Mononuclear cell (primary cell): Measurements from ENCODE around the gene ATP9B. TPM values are rescaled to one million over a fixed set of nuclear protein-coding genes. Genes with fewer than 3 reads are reported as not detected.
"Not testable (repeated sequence)": the region's sequence is repeated elsewhere in the genome, so short reads cannot be mapped to it uniquely, and the experiment has no call there.

Source experiments
- H3K27me3 ChIP-seq: 2 replicates; pipeline ENCODE4 v1.6.0; 2011; ENCODE audit warnings: low read length, control low read depth; ENCODE audit not compliant: insufficient read depth
- H3K4me1 ChIP-seq: 2 replicates; pipeline ENCODE4 v1.5.1; 2011; ENCODE audit warnings: mild to moderate bottlenecking, low read length, control low read depth; ENCODE audit not compliant: insufficient read depth
- H3K4me3 ChIP-seq: 2 replicates; pipeline ENCODE4 v1.5.1; 2011; ENCODE audit warnings: mild to moderate bottlenecking, low read length, moderate library complexity
- H3K9me3 ChIP-seq: 2 replicates; pipeline ENCODE4 v1.5.1; 2011; ENCODE audit warnings: low read depth, mild to moderate bottlenecking, control low read depth, low read length
- total RNA-seq: library from RNA; depleted of rRNA; stranded (reverse); fragments of >200 nt; gene quantifications from one replicate; pipeline ENCODE4 v1.2.3, GENCODE V29; 2012

Gene ATP9B
- total RNA-seq, 1 donor, result 84.2 TPM

GRCh38 chr18:79318142-79318673 is 249.0 kb downstream of the ATP9B start:
- Histone ChIP-seq H3K4me1 (peaks cover 7% of the 10 kb centered on the region), H3K27me3 (no peaks in the 10 kb centered on the region), H3K9me3 (no peaks in the 10 kb centered on the region), H3K4me3 (no peak overlapping the region)

GRCh38 chr18:79320216-79320850 is 251.1 kb downstream of the ATP9B start:
- Histone ChIP-seq H3K4me3 (no peak overlapping the region), H3K27me3 (no peaks in the 10 kb centered on the region), H3K4me1 (peaks cover 7% of the 10 kb centered on the region), H3K9me3 (no peaks in the 10 kb centered on the region)

DNA sequence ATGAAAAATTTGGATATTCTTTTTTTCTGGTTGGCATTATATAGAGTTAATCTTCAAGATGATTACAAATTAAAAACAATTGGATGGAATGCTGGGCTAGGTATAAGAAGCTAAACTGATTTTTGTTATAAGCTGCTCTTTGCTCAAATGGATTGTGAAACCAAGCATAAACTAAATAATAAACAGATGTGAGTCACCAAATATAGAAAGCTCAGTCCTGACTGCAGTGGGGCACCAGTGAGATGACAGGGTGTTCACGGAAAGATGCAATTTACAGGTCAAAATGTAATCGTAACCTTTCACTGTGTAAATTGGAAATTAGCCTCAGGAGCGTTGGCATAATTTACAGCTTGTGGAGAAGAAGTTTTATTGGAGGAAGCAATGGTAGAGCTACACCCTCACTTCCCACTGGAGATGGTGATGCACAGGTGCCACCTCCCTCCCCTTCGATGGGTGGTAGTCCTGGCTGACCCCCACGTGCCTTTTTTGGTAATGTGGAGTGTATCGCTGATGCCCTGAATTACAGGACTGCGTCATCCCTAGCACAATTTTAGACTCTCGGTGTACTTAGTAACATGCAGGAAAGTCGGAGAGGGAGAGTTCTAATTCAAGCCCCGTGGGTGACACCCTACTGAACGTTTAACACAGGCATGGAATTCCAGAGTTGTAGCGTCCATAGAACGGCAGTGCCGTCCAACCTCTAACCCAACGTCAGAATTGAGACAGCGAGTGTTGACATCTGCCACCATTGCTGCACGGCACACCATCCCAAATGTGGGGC is 252.6 kb downstream of the ATP9B start:
- Histone ChIP-seq H3K27me3 (no peaks in the 10 kb centered on the region), H3K9me3 (no peaks in the 10 kb centered on the region), H3K4me1 (peaks cover 7% of the 10 kb centered on the region), H3K4me3 (no peak overlapping the region)

- Histone ChIP-seq H3K4me3 (no peak overlapping the region), H3K27me3 (no peaks in the 10 kb centered on the region), H3K9me3 (no peaks in the 10 kb centered on the region), H3K4me1 (peaks cover 7% of the 10 kb centered on the region)
These were observed 253.2 kb downstream of the ATP9B start for GRCh38 chr18:79322441-79322840.

- Histone ChIP-seq H3K9me3 (no peaks in the 10 kb centered on the region), H3K27me3 (no peaks in the 10 kb centered on the region), H3K4me3 (no peak overlapping the region), H3K4me1 (no peaks in the 10 kb centered on the region)
These were observed 254.3 kb downstream of the ATP9B start for GRCh38 chr18:79323471-79323870.

- Histone ChIP-seq H3K4me3 (no peak overlapping the region), H3K27me3 (no peaks in the 10 kb centered on the region)
These were observed 257.4 kb downstream of the ATP9B start for GRCh38 chr18:79326413-79327198.

DNA sequence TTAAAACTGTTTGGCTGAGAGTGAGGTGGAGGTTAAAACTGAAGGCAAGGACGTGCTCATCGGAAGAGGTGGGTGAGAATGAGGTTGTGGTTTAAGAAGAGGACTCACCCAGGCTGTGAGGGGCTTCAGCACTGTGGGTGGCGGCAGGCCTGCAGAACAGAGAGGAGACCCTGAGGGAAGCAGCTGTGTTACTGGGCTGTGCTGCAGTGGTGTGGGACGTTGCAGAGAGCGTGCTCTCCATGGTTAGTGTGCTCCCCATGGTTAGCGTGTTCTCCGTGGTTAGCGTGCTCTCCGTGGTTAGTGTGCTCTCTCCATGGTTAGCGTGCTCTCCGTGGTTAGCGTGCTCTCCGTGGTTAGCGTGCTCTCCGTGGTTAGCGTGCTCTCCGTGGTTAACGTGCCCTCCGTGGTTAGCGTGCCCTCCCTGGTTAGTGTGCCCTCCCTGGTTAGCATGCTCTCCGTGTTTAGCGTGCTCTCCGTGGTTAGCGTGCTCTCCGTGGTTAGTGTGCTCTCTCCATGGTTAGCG is 258.1 kb downstream of the ATP9B start:
- Histone ChIP-seq H3K4me3 (no peak overlapping the region), H3K27me3 (no peaks in the 10 kb centered on the region), H3K4me1 (no peaks in the 10 kb centered on the region), H3K9me3 (no peaks in the 10 kb centered on the region)

More at GRCh38 chr18:79326413-79327198, 257.4 kb downstream of the ATP9B start:
- Histone ChIP-seq H3K4me1 (no peaks in the 10 kb centered on the region), H3K9me3 (no peaks in the 10 kb centered on the region)

GRCh38 chr18:79327915-79328314 is 258.7 kb downstream of the ATP9B start:
- not testable (repeated sequence) for H3K9me3 ChIP-seq, H3K27me3 ChIP-seq, H3K4me3 ChIP-seq, H3K4me1 ChIP-seq

DNA sequence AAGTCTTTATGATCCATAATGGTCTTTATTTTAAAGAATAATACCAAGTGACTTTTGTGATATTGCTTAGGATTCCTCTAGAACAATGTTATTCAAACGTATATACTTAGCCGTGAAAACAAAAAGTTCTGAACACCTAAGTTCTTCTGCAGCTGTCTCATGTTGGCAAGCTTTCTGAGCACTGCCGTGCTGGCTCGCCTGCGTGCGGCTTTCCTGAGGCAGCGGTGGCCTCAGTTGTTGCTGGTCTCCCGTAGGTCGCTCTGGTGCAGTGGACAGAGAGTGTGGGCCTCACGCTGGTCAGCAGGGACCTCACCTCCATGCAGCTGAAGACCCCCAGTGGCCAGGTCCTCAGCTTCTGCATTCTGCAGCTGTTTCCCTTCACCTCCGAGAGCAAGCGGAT is 259.7 kb downstream of the ATP9B start:
- Histone ChIP-seq H3K9me3 (no peaks in the 10 kb centered on the region), H3K4me3 (no peak overlapping the region), H3K27me3 (no peaks in the 10 kb centered on the region), H3K4me1 (no peaks in the 10 kb centered on the region)

DNA sequence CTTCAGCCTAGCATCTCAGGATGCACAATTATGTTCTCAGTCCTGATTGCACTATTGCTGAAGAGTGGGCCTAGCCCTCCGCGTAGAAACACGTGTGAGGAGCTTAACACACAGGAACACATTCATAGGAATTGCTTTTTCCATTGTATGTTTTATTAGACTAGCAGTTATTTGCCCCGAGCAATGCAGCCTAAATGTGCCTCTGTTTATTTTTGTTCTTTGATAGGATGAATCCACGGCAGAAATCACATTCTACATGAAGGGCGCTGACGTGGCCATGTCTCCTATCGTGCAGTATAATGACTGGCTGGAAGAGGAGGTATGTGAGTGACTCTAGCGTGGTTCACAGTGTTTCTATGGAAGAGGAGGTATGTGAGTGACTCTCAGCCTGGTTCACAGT is 260.6 kb downstream of the ATP9B start:
- H3K9me3 ChIP-seq, result no peaks in the 10 kb centered on the region
- H3K4me1 ChIP-seq, result no peaks in the 10 kb centered on the region
- no peaks in the 10 kb centered on the region for H3K27me3 ChIP-seq
- H3K4me3 ChIP-seq, result no peak overlapping the region

- H3K27me3 ChIP-seq, result no peaks in the 10 kb centered on the region
- H3K9me3 ChIP-seq, result no peaks in the 10 kb centered on the region
- H3K4me1 ChIP-seq, result no peaks in the 10 kb centered on the region
- H3K4me3 ChIP-seq, result no peak overlapping the region
These were observed 263.5 kb downstream of the ATP9B start for GRCh38 chr18:79332646-79333045.

DNA sequence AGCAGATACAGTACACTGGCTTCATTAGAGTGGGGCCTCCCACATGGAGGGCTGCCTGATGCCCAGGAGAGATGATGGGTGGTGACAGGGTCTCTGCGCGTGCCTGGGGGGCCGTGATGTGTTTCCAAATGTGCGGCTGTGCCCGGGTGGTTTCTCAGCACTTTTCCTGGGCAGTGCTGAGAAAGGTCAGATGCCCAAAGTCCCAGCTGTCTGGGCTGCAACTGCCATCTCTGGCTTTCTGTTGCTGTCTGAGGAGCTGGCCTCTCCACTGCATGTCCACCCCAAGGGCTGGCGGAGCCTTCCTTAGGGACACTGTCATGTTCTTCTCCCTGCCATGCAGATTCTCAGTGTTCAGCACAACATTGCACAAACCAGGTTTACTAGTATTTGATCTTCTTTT is 263.9 kb downstream of the ATP9B start:
- H3K9me3 ChIP-seq, result no peaks in the 10 kb centered on the region
- H3K4me1 ChIP-seq, result no peaks in the 10 kb centered on the region
- H3K27me3 ChIP-seq, result no peaks in the 10 kb centered on the region
- H3K4me3 ChIP-seq, result no peak overlapping the region

DNA sequence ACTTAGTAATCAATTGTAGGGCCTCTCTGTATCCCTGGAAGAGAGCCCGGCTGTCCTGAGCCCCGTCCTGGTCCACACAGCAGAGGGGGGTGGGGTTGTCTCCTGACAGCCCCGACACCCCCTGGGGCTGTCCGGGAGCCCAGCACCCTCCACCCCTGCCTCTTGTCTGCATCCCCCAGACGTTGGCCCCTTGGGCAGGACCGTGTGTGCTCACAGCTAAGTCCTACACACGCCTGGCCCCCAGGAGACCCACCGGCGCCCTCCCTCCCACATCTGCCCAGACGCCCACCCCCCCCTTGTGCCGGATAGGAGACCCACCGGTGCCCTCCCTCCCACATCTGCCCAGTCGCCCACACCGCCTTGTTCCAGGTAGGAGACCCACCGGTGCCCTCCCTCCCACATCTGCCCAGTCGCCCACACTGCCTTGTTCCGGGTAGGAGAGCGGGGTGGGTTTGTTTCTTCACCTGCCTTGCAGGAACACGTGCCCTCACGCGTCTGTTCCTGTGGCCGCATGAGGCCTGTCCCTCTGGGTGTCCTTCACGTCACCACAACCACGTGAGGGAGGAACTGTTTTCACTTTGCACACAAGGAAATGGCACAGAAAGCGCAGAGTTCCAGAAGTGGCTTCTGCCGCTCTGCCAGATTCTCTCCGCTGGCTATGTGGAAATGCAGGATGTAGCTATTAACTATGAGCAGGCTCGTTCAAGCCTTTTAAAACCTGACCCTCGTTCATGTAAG is 265.5 kb downstream of the ATP9B start:
- no peaks in the 10 kb centered on the region for H3K27me3 ChIP-seq
- H3K9me3 ChIP-seq, result no peaks in the 10 kb centered on the region
- no peak overlapping the region for H3K4me3 ChIP-seq
- no peaks in the 10 kb centered on the region for H3K4me1 ChIP-seq

- no peaks in the 10 kb centered on the region for H3K4me1 ChIP-seq
- H3K9me3 ChIP-seq, result no peaks in the 10 kb centered on the region
- no peak overlapping the region for H3K4me3 ChIP-seq
- no peaks in the 10 kb centered on the region for H3K27me3 ChIP-seq
These were observed 266.7 kb downstream of the ATP9B start for GRCh38 chr18:79335833-79336360.
